Lower leg skin (tissue), 3 donors: ENCODE results near the gene ANKUB1.

Experiments used
- POLR2A ChIP-seq, 2 donors: fragments of 450-650 bp; IDR thresholded peaks; one replicate each; pipeline ENCODE4 v1.6.1; 2016 to 2017; ENCODE audit warnings: antibody characterized with exemption in 2 of 2, mild to moderate bottlenecking in 1 of 2, moderate library complexity in 1 of 2
- TF ChIP-seq, protein P1 (sequence below), 3 donors: fragments of 450-650 bp; IDR thresholded peaks; one replicate each; pipeline ENCODE4 v1.5.1; 2016; ENCODE audit warnings: antibody characterized with exemption in 3 of 3, mild to moderate bottlenecking in 3 of 3, moderate library complexity in 2 of 3

DNA sequence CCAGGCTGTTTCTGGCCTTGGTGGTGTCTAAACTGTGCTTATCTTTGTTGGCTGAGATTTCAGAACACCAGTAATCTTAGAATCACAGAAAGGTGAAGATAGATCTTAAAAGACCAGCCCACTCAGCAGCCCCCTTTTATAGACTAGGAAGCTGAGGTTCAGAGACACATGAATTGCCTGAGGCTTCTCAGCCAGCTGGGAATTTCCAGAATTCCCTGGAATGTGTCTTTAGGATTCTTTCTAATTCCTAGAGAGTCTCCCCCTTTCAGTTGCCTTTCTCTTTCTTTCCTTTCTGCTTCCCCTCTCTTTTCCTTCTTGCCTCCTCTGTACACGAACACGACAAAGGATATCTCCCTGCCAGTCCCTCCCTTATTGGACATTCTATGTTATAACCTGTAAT is 19.5 kb downstream of the ANKUB1 start:
- no peak for TF ChIP-seq POLR2A (IDR thresholded peaks at IDR 0.05)
- TF ChIP-seq, protein P1, sequence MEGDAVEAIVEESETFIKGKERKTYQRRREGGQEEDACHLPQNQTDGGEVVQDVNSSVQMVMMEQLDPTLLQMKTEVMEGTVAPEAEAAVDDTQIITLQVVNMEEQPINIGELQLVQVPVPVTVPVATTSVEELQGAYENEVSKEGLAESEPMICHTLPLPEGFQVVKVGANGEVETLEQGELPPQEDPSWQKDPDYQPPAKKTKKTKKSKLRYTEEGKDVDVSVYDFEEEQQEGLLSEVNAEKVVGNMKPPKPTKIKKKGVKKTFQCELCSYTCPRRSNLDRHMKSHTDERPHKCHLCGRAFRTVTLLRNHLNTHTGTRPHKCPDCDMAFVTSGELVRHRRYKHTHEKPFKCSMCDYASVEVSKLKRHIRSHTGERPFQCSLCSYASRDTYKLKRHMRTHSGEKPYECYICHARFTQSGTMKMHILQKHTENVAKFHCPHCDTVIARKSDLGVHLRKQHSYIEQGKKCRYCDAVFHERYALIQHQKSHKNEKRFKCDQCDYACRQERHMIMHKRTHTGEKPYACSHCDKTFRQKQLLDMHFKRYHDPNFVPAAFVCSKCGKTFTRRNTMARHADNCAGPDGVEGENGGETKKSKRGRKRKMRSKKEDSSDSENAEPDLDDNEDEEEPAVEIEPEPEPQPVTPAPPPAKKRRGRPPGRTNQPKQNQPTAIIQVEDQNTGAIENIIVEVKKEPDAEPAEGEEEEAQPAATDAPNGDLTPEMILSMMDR (IDR thresholded peaks at IDR 0.05), result no peak
